Endothelial cell of umbilical vein (primary cell): ENCODE data around the gene OPN1SW.
A peak's percentile ranks its signal among the peaks of the same experiment; 100 is the strongest.

Source experiments
- EZH2 ChIP-seq: IDR thresholded peaks from 2 replicates; pipeline ENCODE4 v1.6.1; 2012; ENCODE audit warnings: borderline replicate concordance, low read depth, mild to moderate bottlenecking, moderate library complexity, low read length, inconsistent platforms; ENCODE audit not compliant: severe bottlenecking
- POLR2A ChIP-seq: IDR thresholded peaks from 2 replicates; pipeline ENCODE4 v1.6.1; 2012; ENCODE audit warnings: low read depth, mild to moderate bottlenecking, control low read depth, low read length

- TF ChIP-seq POLR2A, result peak; percentile 97
- TF ChIP-seq EZH2, result no peak
Observed at GRCh38 chr7:128739048-128739962, 36.3 kb downstream of the OPN1SW start, which contains the start of gene CALU.
